OCI-LY7 (cell line): ENCODE measurements around the gene PLD4. TPM values are rescaled to one million over a fixed set of nuclear protein-coding genes. Genes with fewer than 3 reads are reported as not detected.

Source experiments
- BruUV-seq: library from RNA; stranded (reverse); fragments of 400-500 nt; replicated peaks from 2 replicates; lab custom pipeline; 2021; lab: Mats Ljungman, UMichigan
- CTCF ChIA-PET: fragments of 300-600 bp; sonication (Branson Sonifier 250); formaldehyde crosslinking; loops from one replicate; lab custom pipeline; 2022; ENCODE audit warnings: antibody characterized with exemption; ENCODE audit not compliant: unreplicated experiment; lab: Charles Lee
- POLR2A ChIA-PET: fragments of 300-600 bp; sonication (Branson Sonifier 250); formaldehyde crosslinking; loops from one replicate; lab custom pipeline; 2022; ENCODE audit warnings: antibody characterized with exemption; lab: Charles Lee
- DNase-seq: peaks from one replicate; pipeline ENCODE4 v3.0.0-alpha.2; 2015; ENCODE audit warnings: low spot score
- H2AFZ ChIP-seq: fragments of 200-600 bp; sonication (generic), shearing (Covaris generic); 2 replicates; pipeline ENCODE4 v1.6.1; 2014; ENCODE audit warnings: mild to moderate bottlenecking, antibody characterized with exemption, low read length, moderate library complexity
- H3K27ac ChIP-seq: fragments of 200-600 bp; sonication (generic); 2 replicates; pipeline ENCODE4 v1.5.1; 2014; ENCODE audit warnings: mixed run types, low read depth, mild to moderate bottlenecking, moderate library complexity, low read length, inconsistent platforms; ENCODE audit not compliant: poor library complexity, severe bottlenecking
- H3K36me3 ChIP-seq: fragments of 200-600 bp; sonication (generic); 2 replicates; pipeline ENCODE4 v1.6.1; 2014; ENCODE audit warnings: mild to moderate bottlenecking, antibody characterized with exemption, low read length, moderate library complexity, mixed read lengths; ENCODE audit not compliant: insufficient read depth
- H3K4me1 ChIP-seq: fragments of 200-600 bp; sonication (generic); 2 replicates; pipeline ENCODE4 v1.5.1; 2014; ENCODE audit warnings: mild to moderate bottlenecking, low read length; ENCODE audit not compliant: insufficient read depth, poor library complexity, severe bottlenecking
- H3K4me2 ChIP-seq: fragments of 200-600 bp; sonication (generic); 2 replicates; pipeline ENCODE4 v1.6.1; 2014; ENCODE audit warnings: mild to moderate bottlenecking, low read length
- H3K4me3 ChIP-seq: fragments of 200-600 bp; sonication (generic); 2 replicates; pipeline ENCODE4 v1.5.1; 2014; ENCODE audit warnings: mild to moderate bottlenecking, low read depth, low read length; ENCODE audit not compliant: poor library complexity, severe bottlenecking
- H3K79me2 ChIP-seq: fragments of 200-600 bp; sonication (generic); 2 replicates; pipeline ENCODE4 v1.6.1; 2016; ENCODE audit warnings: low read depth, mild to moderate bottlenecking, low read length, moderate library complexity, mixed read lengths; ENCODE audit not compliant: insufficient read depth
- H3K9me2 ChIP-seq: fragments of 200-600 bp; sonication (generic); 2 replicates; pipeline ENCODE4 v1.6.1; 2016; ENCODE audit warnings: mild to moderate bottlenecking, low read length, mixed read lengths; ENCODE audit not compliant: insufficient read depth
- H3K9me3 ChIP-seq: fragments of 200-600 bp; sonication (generic); 2 replicates; pipeline ENCODE4 v1.6.1; 2014; ENCODE audit warnings: mild to moderate bottlenecking, mixed run types, low read length, mixed read lengths
- H4K20me1 ChIP-seq: fragments of 200-600 bp; sonication (generic); 2 replicates; pipeline ENCODE4 v1.6.1; 2014; ENCODE audit warnings: mild to moderate bottlenecking, antibody characterized with exemption, low read length, moderate library complexity, mixed read lengths; ENCODE audit not compliant: insufficient read depth
- CTCF ChIP-seq: fragments of 200-600 bp; sonication (generic); conservative IDR thresholded peaks from 2 replicates; pipeline ENCODE4 v1.5.1; 2014; ENCODE audit warnings: mild to moderate bottlenecking, antibody characterized with exemption, low read length, moderate library complexity, mixed read lengths
- EZH2phosphoT487 ChIP-seq: fragments of 200-600 bp; sonication (generic); IDR thresholded peaks from 2 replicates; pipeline ENCODE4 v1.6.1; 2018; ENCODE audit warnings: low read depth, borderline replicate concordance, mild to moderate bottlenecking, mixed run types, antibody characterized with exemption, low read length, moderate library complexity, mixed read lengths
- intact Hi-C: fragments of 100-400 bp; cut with micrococcal nuclease; formaldehyde crosslinking; loops from one replicate; pipeline ENCODE4 v1.10.0; 2022; ENCODE audit not compliant: unreplicated experiment
- total RNA-seq, 2 experiments: library from RNA; depleted of rRNA in 1 of 2; stranded (reverse); fragments of >200 nt in 1 of 2; shearing (Covaris generic) in 1 of 2; gene quantifications; 2 replicates each; pipeline ENCODE4 v1.2.3, GENCODE V29; 2014 to 2022

PLD4 gene
- total RNA-seq, 2 experiments from 2014 or later: 0.66 to 5.1 TPM

GRCh38 chr14:104975481-104976197 lies 51.0 kb downstream of the PLD4 start:
- peak; percentile 59 for DNase-seq
- TF ChIP-seq CTCF: no peak
- TF ChIP-seq EZH2phosphoT487: no peak

GRCh38 chr14:104976198-104977007 lies 51.7 kb downstream of the PLD4 start:
- TF ChIP-seq EZH2phosphoT487 (no peak), CTCF (peak; percentile 86)
- intact Hi-C loops: loop anchor here (1.0 to 2.0 kb wide), 2 partner anchors 69 to 110 kb away; no protein-coding TSS in a partner anchor
- H3K4me3 ChIP-seq: no peak overlapping the region
- H3K4me2 ChIP-seq: no peak overlapping the region
- H3K9me3 ChIP-seq: no peaks in the 10 kb centered on the region
- H4K20me1 ChIP-seq: no peaks in the 10 kb centered on the region
- no peaks in the 10 kb centered on the region for H3K9me2 ChIP-seq
- H3K79me2 ChIP-seq: no peaks in the 10 kb centered on the region
- ChIA-PET POLR2A (no interaction called here), CTCF (interaction anchor here (1.4 kb wide), 1 partner anchor 70 kb away, joined by 4 read pairs; no protein-coding TSS in a partner anchor)
- DNase-seq: peak; percentile 75
- no peaks in the 10 kb centered on the region for H3K4me1 ChIP-seq
- H3K27ac ChIP-seq: no peak overlapping the region
- H3K36me3 ChIP-seq: no peaks in the 10 kb centered on the region
- H2AFZ ChIP-seq: no peak overlapping the region
- no TSS peak for BruUV-seq

More at GRCh38 chr14:104975481-104976197, 51.0 kb downstream of the PLD4 start:
- no peak overlapping the region for H3K4me3 ChIP-seq
- ChIA-PET CTCF (interaction anchor here (0.9 to 1.4 kb wide), 2 partner anchors 71 to 376 kb away, joined by 3 to 4 read pairs; no protein-coding TSS in a partner anchor), POLR2A (no interaction called here)
- H3K9me2 ChIP-seq: no peaks in the 10 kb centered on the region
- no peaks in the 10 kb centered on the region for H3K79me2 ChIP-seq
- no peaks in the 10 kb centered on the region for H4K20me1 ChIP-seq
- no peaks in the 10 kb centered on the region for H3K4me1 ChIP-seq
- H3K9me3 ChIP-seq: no peaks in the 10 kb centered on the region
- H3K36me3 ChIP-seq: no peaks in the 10 kb centered on the region
- intact Hi-C loops: loop anchor here (1.0 to 2.0 kb wide), 2 partner anchors 70 to 111 kb away; no protein-coding TSS in a partner anchor
- H3K4me2 ChIP-seq: no peak overlapping the region
- no TSS peak for BruUV-seq
- no peak overlapping the region for H3K27ac ChIP-seq
- H2AFZ ChIP-seq: no peak overlapping the region
